Sigmoid colon (tissue), 4 donors: ENCODE data around the gene PPARA.

Experiments used
- CTCF ChIP-seq, 4 experiments: fragments of 450-650 bp in 3 of 4; fragments of 200-600 bp in 1 of 4; IDR thresholded peaks; one replicate each; pipeline ENCODE4 v1.5.1; 2016 to 2019; ENCODE audit warnings: antibody characterized with exemption in 4 of 4, mild to moderate bottlenecking in 3 of 4, moderate library complexity in 2 of 4
- EP300 ChIP-seq, 4 donors: sonication (generic); formaldehyde crosslinking; IDR thresholded peaks; one replicate each; pipeline ENCODE4 v1.6.1; 2017; ENCODE audit warnings: antibody characterized with exemption in 4 of 4
- POLR2A ChIP-seq, 2 donors: fragments of 450-650 bp; IDR thresholded peaks; one replicate each; pipeline ENCODE4 v1.6.1; 2016; ENCODE audit warnings: antibody characterized with exemption in 2 of 2, mild to moderate bottlenecking in 2 of 2, moderate library complexity in 2 of 2

GRCh38 chr22:46214149-46214548, 63.8 kb downstream of the PPARA start:
- TF ChIP-seq CTCF (IDR thresholded peaks at IDR 0.05) (no peak), EP300 (IDR thresholded peaks at IDR 0.05) (no peak), POLR2A (IDR thresholded peaks at IDR 0.05) (no peak)
